Measurements from ENCODE around the gene BCL11B.
"Not testable (repeated sequence)": the region's sequence is repeated elsewhere in the genome, so short reads cannot be mapped to it uniquely, and the experiment has no call there.

BCL11B gene

DNA sequence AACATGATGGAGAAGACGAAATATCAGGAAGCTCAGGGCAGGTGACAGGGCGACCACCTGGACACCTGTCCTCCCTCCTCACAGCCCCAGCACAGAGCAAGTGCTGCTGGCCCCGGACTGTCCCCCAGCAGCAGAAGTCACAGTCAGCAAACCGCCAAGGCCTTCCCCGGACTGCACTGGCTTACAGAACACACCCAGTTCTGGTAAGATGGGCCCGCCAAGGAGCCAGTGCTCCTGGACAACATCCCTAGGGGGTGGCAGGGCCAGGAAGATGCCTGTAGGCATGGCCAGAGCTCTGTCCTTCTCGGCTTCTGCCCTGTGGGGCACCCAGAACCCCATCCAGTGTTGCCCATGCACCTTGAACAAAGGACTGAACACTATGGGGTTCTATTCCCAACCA is 77.9 kb downstream of the BCL11B start:
- WGBS, 2 experiments (ENCODE audit: insufficient coverage in 2 of 2) = 89 to 99% methylated on average over 5 to 7 of the region's 7 CpGs
- no peak overlapping the region for H3K4me3 ChIP-seq (ENCODE audit: extremely low read depth, insufficient read depth, low read length, poor library complexity, severe bottlenecking)
- H3K27ac ChIP-seq (ENCODE audit: low read depth, low read length, severe bottlenecking) = no peak overlapping the region
- H3K9me3 ChIP-seq (ENCODE audit: control insufficient read depth, low read length) = no peaks in the 10 kb centered on the region
- no peaks in the 10 kb centered on the region for H3K36me3 ChIP-seq (ENCODE audit: control insufficient read depth, insufficient read depth, low read length)
- no peaks in the 10 kb centered on the region for H3K4me1 ChIP-seq (ENCODE audit: control insufficient read depth, insufficient read depth, low read length, poor library complexity, severe bottlenecking)

DNA sequence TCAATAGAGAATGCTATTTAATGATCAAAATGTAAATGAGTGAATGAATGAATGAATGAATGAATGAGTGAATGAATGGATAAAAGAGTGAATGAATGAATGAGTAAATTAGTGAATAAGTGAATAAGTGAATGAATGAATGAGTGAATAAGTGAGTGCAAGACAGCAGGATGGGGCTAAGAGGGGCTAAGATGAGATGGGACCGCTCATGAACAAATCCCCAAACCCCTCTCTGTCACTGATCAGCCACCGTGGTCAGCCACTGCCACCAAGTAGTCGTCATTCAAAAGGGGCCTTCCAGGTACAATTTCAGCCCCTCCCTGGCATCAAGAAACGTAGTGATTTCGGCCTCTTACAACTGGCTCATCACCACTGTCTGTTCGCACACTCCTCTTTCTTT is 79.2 kb downstream of the BCL11B start:
- H3K4me3 ChIP-seq (ENCODE audit: extremely low read depth, insufficient read depth, low read length, poor library complexity, severe bottlenecking) = no peak overlapping the region
- H3K27ac ChIP-seq (ENCODE audit: low read depth, low read length, severe bottlenecking) = no peak overlapping the region
- no peaks in the 10 kb centered on the region for H3K9me3 ChIP-seq (ENCODE audit: control insufficient read depth, low read length)
- 85 to 89% methylated on average over 5 of the region's 6 CpGs for WGBS, 2 experiments (ENCODE audit: insufficient coverage in 2 of 2)
- H3K4me1 ChIP-seq (ENCODE audit: control insufficient read depth, insufficient read depth, low read length, poor library complexity, severe bottlenecking) = no peaks in the 10 kb centered on the region
- H3K36me3 ChIP-seq (ENCODE audit: control insufficient read depth, insufficient read depth, low read length) = no peaks in the 10 kb centered on the region

DNA sequence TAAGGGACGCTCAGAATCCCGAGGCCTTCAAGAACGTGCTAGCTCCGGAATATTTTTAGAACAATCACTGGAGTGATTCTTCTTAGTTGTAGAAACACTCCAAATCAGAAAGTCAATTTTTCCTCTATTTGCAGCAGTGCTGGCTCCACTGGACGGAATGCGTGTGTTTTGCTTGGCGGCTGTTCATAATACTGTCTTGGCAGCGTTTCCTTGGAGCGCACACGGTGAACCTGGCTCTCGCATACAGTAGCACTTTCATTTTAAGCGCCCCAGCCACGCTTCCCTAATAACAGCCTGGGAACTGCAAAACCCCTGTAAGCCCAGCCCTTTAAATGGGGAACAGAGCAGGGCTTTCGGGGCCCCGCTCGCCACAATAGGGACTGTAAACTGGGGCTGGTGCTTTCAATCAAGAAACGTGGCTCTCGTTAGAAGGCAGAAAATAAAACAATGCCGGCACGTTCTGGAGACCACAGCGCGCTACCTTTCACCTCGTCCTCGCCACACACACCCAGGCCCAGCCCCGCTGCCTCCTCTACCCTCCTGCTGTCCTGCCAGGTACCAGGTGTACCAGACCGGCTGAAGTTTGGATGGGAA is 79.9 kb downstream of the BCL11B start:
- Histone ChIP-seq H3K4me3 (ENCODE audit: extremely low read depth, insufficient read depth, low read length, poor library complexity, severe bottlenecking) (no peak overlapping the region), H3K36me3 (ENCODE audit: control insufficient read depth, insufficient read depth, low read length) (no peaks in the 10 kb centered on the region), H3K9me3 (ENCODE audit: control insufficient read depth, low read length) (no peaks in the 10 kb centered on the region), H3K27ac (ENCODE audit: low read depth, low read length, severe bottlenecking) (no peak overlapping the region), H3K4me1 (ENCODE audit: control insufficient read depth, insufficient read depth, low read length, poor library complexity, severe bottlenecking) (no peaks in the 10 kb centered on the region)
- WGBS, 2 experiments (ENCODE audit: insufficient coverage in 2 of 2) = 88 to 93% methylated on average over 20 to 24 of the region's 26 CpGs

DNA sequence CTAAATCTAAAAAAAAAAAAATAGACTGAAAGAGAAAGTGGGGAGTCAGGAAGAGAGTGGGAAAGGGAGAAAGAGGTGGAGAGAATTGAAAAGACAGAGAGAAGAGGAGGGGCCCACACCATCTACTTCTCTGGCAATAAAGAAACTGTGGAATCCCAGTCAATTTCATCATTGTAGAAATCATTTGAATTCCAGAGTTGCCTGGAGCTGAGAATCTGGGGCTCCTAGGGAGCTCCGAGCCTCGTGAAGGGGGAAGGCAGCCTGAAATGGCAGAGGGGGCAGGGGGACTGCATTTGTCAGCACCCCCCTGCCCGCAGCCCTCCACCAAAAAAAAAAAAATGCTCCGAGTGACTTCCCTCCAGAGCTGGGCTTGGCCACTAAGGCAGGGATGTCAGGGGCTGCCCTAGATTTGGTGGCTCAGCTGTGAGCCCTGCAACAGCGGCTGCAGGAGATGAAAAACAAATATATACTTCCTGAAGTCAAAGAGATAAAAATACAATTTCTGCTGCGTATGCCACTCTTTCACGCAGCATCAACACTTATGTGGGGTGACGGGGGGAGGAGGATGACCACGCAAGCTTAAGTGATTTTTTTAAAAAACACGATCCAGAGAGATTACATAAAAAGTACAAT is 80.5 kb downstream of the BCL11B start:
- 80 to 86% methylated on average over 5 to 7 of the region's 10 CpGs for WGBS, 2 experiments (ENCODE audit: insufficient coverage in 2 of 2)

DNA sequence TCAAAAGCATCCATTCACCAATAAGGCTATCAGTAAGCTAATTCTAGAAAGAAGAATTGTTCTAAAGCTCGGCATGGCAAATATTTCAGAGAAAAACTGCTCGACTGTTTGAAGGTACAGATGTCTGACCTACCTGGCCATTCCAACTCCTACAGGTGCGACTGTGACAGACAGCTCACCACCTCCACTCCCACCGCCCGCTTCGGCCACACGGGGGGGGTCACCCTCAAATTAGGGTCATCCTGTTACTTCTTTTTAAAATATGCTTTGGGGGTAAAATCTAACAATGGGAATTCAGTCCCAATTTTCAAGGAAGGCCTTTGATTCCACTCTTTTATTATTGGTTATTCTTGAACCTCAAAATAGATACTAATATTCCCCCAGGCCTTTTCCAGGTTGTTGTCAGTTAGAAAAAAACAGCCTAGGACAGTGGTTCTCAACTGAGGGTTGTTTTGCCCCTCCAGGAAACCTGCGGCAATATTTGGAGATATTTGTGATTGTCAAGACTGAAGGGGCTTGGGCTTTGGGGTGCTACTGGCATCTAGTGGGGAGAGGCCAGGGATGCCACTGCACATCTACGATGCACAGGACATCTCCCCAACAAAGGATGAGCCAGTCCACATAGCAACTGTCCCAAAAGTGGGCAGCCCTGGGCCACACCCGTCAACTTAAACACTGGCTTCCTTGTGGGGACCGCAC is 81.2 kb downstream of the BCL11B start:
- no peaks in the 10 kb centered on the region for H3K4me1 ChIP-seq (ENCODE audit: control insufficient read depth, insufficient read depth, low read length, poor library complexity, severe bottlenecking)
- H3K9me3 ChIP-seq (ENCODE audit: control insufficient read depth, low read length) = no peaks in the 10 kb centered on the region
- WGBS, 2 experiments (ENCODE audit: insufficient coverage in 2 of 2) = 97 to 100% methylated on average over 1 to 7 of the region's 11 CpGs
- no peak overlapping the region for H3K4me3 ChIP-seq (ENCODE audit: extremely low read depth, insufficient read depth, low read length, poor library complexity, severe bottlenecking)
- H3K36me3 ChIP-seq (ENCODE audit: control insufficient read depth, insufficient read depth, low read length) = no peaks in the 10 kb centered on the region
- H3K27ac ChIP-seq (ENCODE audit: low read depth, low read length, severe bottlenecking) = no peak overlapping the region

More for the DNA sequence above, 80.5 kb downstream of the BCL11B start:
- Histone ChIP-seq H3K4me3 (ENCODE audit: extremely low read depth, insufficient read depth, low read length, poor library complexity, severe bottlenecking) (no peak overlapping the region), H3K36me3 (ENCODE audit: control insufficient read depth, insufficient read depth, low read length) (no peaks in the 10 kb centered on the region), H3K27ac (ENCODE audit: low read depth, low read length, severe bottlenecking) (no peak overlapping the region), H3K4me1 (ENCODE audit: control insufficient read depth, insufficient read depth, low read length, poor library complexity, severe bottlenecking) (no peaks in the 10 kb centered on the region), H3K9me3 (ENCODE audit: control insufficient read depth, low read length) (no peaks in the 10 kb centered on the region)

DNA sequence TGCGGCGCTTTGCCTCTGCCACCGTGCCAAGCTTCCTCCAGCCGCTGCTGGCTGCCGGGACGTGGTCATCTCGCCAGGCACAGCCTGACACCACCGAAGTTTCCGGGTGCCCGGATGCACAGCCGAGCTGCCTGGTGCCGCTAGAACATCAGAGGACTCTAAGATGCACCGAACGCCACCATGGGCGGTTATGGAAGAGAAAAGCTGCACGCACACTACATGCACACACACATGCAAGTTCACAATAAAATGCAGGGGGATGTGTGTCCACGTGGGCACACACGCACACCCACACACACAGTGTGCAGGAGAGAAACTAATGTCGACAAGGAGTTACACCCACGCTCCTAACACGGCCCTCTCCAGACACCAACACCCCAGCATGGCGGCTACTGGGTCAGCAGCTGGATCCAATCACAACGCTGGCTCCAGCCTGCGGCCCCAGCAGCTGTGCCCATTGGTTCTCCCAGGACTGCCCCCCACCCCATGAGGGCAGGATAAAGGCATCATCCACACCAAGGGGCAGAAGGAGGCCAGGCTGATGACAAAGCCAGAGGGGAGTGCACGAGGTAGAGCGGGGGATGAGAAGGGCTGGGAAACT is 82.7 kb downstream of the BCL11B start:
- H3K36me3 ChIP-seq (ENCODE audit: control insufficient read depth, insufficient read depth, low read length) = no peaks in the 10 kb centered on the region
- no peaks in the 10 kb centered on the region for H3K4me1 ChIP-seq (ENCODE audit: control insufficient read depth, insufficient read depth, low read length, poor library complexity, severe bottlenecking)
- H3K4me3 ChIP-seq (ENCODE audit: extremely low read depth, insufficient read depth, low read length, poor library complexity, severe bottlenecking) = no peak overlapping the region
- 97 to 98% methylated on average over 23 to 25 of the region's 26 CpGs for WGBS, 2 experiments (ENCODE audit: insufficient coverage in 2 of 2)
- H3K9me3 ChIP-seq (ENCODE audit: control insufficient read depth, low read length) = no peaks in the 10 kb centered on the region
- no peak overlapping the region for H3K27ac ChIP-seq (ENCODE audit: low read depth, low read length, severe bottlenecking)

DNA sequence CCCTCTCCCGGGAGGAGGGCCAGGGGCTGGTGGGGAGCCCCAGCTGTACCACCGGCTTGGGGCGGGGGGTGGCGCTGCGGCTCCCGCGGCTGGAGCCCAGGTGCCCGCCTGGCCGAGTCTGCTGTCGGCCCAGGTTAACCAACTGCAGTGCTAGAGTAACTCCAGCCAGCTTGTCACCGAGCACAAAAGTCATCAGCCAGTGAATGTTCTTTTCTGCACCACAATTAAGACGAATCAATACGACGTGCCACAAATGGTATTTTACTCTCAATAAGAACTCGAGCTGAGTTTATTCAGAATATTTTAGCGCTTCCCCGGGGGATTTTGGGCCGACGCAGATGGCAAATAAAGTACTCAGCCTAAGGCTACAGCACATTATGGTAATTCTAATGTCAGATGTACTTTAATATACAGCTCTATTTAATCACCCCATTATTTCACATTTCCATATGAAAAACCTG is 83.2 kb downstream of the BCL11B start:
- 77 to 87% methylated on average over 14 to 15 of the region's 19 CpGs for WGBS, 2 experiments (ENCODE audit: insufficient coverage in 2 of 2)
- Histone ChIP-seq H3K4me1 (ENCODE audit: control insufficient read depth, insufficient read depth, low read length, poor library complexity, severe bottlenecking) (no peaks in the 10 kb centered on the region), H3K4me3 (ENCODE audit: extremely low read depth, insufficient read depth, low read length, poor library complexity, severe bottlenecking) (no peak overlapping the region), H3K9me3 (ENCODE audit: control insufficient read depth, low read length) (no peaks in the 10 kb centered on the region), H3K36me3 (ENCODE audit: control insufficient read depth, insufficient read depth, low read length) (no peaks in the 10 kb centered on the region), H3K27ac (ENCODE audit: low read depth, low read length, severe bottlenecking) (no peak overlapping the region)

DNA sequence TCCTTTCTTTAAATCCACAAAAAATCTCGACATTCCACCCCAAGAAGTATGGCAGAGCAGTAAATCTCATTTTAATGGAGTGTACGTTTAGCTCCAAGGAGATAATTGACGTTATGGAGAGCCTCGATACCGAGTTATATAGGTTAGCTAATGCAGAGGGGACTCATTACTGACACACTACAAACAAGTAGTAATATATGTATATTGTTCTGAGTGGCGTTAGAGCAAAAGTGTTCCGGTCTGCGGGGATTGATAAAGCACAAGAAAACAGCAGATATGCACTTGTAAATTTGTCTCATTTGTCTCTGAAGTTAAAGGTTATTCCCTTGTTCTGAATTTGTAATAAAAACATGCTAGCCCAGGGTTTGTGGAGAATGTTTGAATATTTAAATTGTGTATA is 84.1 kb downstream of the BCL11B start:
- no peaks in the 10 kb centered on the region for H3K9me3 ChIP-seq (ENCODE audit: control insufficient read depth, low read length)
- no peak overlapping the region for H3K27ac ChIP-seq (ENCODE audit: low read depth, low read length, severe bottlenecking)
- no peaks in the 10 kb centered on the region for H3K36me3 ChIP-seq (ENCODE audit: control insufficient read depth, insufficient read depth, low read length)
- WGBS, 2 experiments (ENCODE audit: insufficient coverage in 2 of 2) = 100% methylated on average over 3 of the region's 8 CpGs; no CpG with 5 or more reads in 1 of the 2 experiments
- no peak overlapping the region for H3K4me3 ChIP-seq (ENCODE audit: extremely low read depth, insufficient read depth, low read length, poor library complexity, severe bottlenecking)
- no peaks in the 10 kb centered on the region for H3K4me1 ChIP-seq (ENCODE audit: control insufficient read depth, insufficient read depth, low read length, poor library complexity, severe bottlenecking)

DNA sequence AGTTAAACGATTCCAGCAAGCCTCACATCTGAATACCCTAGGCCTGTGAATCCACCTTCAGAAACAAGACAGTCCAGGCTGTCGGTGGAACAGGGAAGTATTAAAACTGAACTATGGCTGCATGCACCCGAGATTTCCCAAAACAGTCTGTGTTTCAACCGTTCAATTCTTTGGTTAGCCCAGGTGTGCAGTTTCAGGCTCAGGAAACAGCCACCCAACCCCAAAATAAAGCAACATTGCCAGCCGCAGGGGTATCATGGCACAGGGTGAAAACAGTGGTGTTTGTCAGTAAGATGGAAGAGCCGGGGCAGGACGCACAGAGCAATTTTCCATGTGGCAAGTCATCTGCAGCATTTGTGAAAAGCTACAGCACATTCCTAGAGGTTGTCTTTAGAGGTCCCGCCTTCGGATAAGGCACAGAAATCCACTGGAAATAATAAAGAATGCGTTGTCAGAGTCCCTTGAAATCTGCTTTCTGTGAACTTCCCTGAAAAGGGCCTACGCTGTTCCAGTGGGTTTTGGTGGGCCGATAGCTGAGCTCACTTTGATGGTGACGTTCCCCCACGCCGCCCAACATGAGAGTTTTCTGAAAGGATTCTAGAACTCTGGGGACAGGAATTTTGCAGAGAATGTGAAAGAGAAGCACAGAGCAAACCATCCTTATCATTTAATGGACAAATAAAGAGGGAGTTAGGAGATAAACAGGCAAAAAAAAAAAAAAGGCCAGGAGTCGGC is 84.9 kb downstream of the BCL11B start:
- WGBS, 2 experiments (ENCODE audit: insufficient coverage in 2 of 2) = 93 to 97% methylated on average over 12 to 14 of the region's 16 CpGs
- Histone ChIP-seq H3K36me3 (ENCODE audit: control insufficient read depth, insufficient read depth, low read length) (no peaks in the 10 kb centered on the region), H3K27ac (ENCODE audit: low read depth, low read length, severe bottlenecking) (no peak overlapping the region), H3K9me3 (ENCODE audit: control insufficient read depth, low read length) (no peaks in the 10 kb centered on the region), H3K4me1 (ENCODE audit: control insufficient read depth, insufficient read depth, low read length, poor library complexity, severe bottlenecking) (no peaks in the 10 kb centered on the region), H3K4me3 (ENCODE audit: extremely low read depth, insufficient read depth, low read length, poor library complexity, severe bottlenecking) (no peak overlapping the region)

DNA sequence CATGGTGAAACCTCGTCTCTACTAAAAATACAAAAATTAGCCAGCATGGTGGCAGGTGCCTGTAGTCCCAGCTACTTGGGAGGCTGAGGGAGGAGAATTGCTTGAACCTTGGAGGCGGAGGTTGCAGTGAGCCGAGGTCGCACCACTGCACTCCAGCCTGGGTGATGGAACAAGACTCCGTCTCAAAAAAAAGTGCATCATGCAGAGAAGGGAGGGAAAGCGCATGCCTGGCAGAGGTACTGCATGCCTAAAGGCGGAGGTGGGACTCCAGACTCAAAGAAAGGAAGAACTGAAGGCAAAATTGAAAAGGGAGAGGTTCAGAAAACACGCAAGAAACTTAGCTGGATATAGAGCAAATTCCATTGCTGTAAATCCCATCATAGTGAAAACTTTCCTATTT is 85.7 kb downstream of the BCL11B start:
- not testable (repeated sequence) for H3K27ac ChIP-seq (ENCODE audit: low read depth, low read length, severe bottlenecking); H3K4me1 ChIP-seq (ENCODE audit: control insufficient read depth, insufficient read depth, low read length, poor library complexity, severe bottlenecking); H3K9me3 ChIP-seq (ENCODE audit: control insufficient read depth, low read length); H3K4me3 ChIP-seq (ENCODE audit: extremely low read depth, insufficient read depth, low read length, poor library complexity, severe bottlenecking); H3K36me3 ChIP-seq (ENCODE audit: control insufficient read depth, insufficient read depth, low read length)
- 88 to 97% methylated on average over 6 of the region's 8 CpGs for WGBS, 2 experiments (ENCODE audit: insufficient coverage in 2 of 2)
